AG04449 (cell line): Measurements from ENCODE around the gene NUDT6.

ENCODE experiments used
- CTCF ChIA-PET: fragments of 350-600 bp; formaldehyde crosslinking; extraction: SDS; loops from one replicate; lab custom pipeline; 2021; ENCODE audit warnings: antibody characterized with exemption; lab: Yijun Ruan, JAX
- POLR2A ChIA-PET: fragments of 400-600, 350-600 bp; formaldehyde crosslinking; extraction: SDS; loops from one replicate; lab custom pipeline; 2020; ENCODE audit warnings: antibody characterized with exemption, inconsistent platforms; lab: Yijun Ruan, JAX
- DNase-seq: peaks from one replicate; pipeline ENCODE4 v3.0.0-alpha.2; 2010; ENCODE audit warnings: low read depth, low spot score
- H3K4me3 ChIP-seq: 2 replicates; pipeline ENCODE4 v1.5.1; 2011; ENCODE audit warnings: low read depth, mild to moderate bottlenecking, control low read depth, low read length
- CTCF ChIP-seq: IDR thresholded peaks from one replicate; pipeline ENCODE4 v1.5.1; 2011; ENCODE audit warnings: mild to moderate bottlenecking, moderate library complexity, low read length, control low read depth, inconsistent platforms; ENCODE audit not compliant: insufficient read depth; ENCODE audit errors: missing control alignments

NUDT6 gene

GRCh38 chr4:122863639-122864038, 58.8 kb downstream of the NUDT6 start:
- ChIA-PET POLR2A (no interaction called here), CTCF (interaction anchor here (1.1 to 1.7 kb wide), 4 partner anchors 9 to 17 kb away, joined by 3 to 4 read pairs (median 4); no protein-coding TSS in a partner anchor)
- H3K4me3 ChIP-seq = no peak overlapping the region
- DNase-seq = no peak
- TF ChIP-seq CTCF = no peak

GRCh38 chr4:122861172-122861943, 61.0 kb downstream of the NUDT6 start:
- DNase-seq = no peak
- ChIA-PET POLR2A (interaction anchor here (0.6 kb wide), 1 partner anchor 51 kb away, joined by 3 read pairs; no protein-coding TSS in a partner anchor), CTCF (interaction anchor here (0.8 to 1.7 kb wide), 4 partner anchors 26 to 103 kb away, joined by 3 to 4 read pairs (median 4); no protein-coding TSS in a partner anchor)
- no peak overlapping the region for H3K4me3 ChIP-seq
- TF ChIP-seq CTCF = no peak

GRCh38 chr4:122858705-122859104, 63.7 kb downstream of the NUDT6 start:
- ChIA-PET POLR2A (no interaction called here), CTCF (no interaction called here)
- H3K4me3 ChIP-seq = no peak overlapping the region
- TF ChIP-seq CTCF = no peak
- no peak for DNase-seq

GRCh38 chr4:122857160-122857559, 65.2 kb downstream of the NUDT6 start:
- DNase-seq = no peak
- POLR2A ChIA-PET = no interaction called here
- TF ChIP-seq CTCF = no peak
- no peak overlapping the region for H3K4me3 ChIP-seq
- CTCF ChIA-PET = interaction anchor here (0.6 to 3.4 kb wide), 2 partner anchors 57 to 189 kb away, joined by 3 to 14 read pairs; no protein-coding TSS in a partner anchor

GRCh38 chr4:122855353-122855890, 67.0 kb downstream of the NUDT6 start:
- TF ChIP-seq CTCF = no peak
- no peak for DNase-seq
- POLR2A ChIA-PET = interaction anchor here (1.5 kb wide), 1 partner anchor 21 kb away, joined by 5 read pairs; no protein-coding TSS in a partner anchor
- CTCF ChIA-PET = interaction anchor here (1.1 to 3.4 kb wide), 5 partner anchors 8 to 97 kb away, joined by 3 to 16 read pairs (median 3); no protein-coding TSS in a partner anchor
- H3K4me3 ChIP-seq = no peak overlapping the region
